Cardiac muscle cell (in vitro differentiated cells and primary cell): ENCODE results near the gene KLRC4. TPM values are rescaled to one million over a fixed set of nuclear protein-coding genes. Genes with fewer than 3 reads are reported as not detected.

Source experiments
- DNase-seq, 2 donors: peaks; one replicate each; pipeline versions ENCODE4 v3.0.0 to v3.0.0-alpha.2; 2010 to 2017; ENCODE audit warnings: low read depth in 1 of 2, low spot score in 1 of 2
- H3K27ac ChIP-seq: fragments of 200-600 bp; sonication (generic); 2 replicates; pipeline ENCODE4 v1.5.1; 2016
- H3K27me3 ChIP-seq: fragments of 200-600 bp; sonication (generic); 2 replicates; pipeline ENCODE4 v1.6.0; 2016; ENCODE audit warnings: control low read depth
- H3K36me3 ChIP-seq: fragments of 200-600 bp; sonication (generic); 2 replicates; pipeline ENCODE4 v1.5.1; 2016; ENCODE audit warnings: control low read depth
- H3K4me1 ChIP-seq: fragments of 200-600 bp; sonication (generic); 2 replicates; pipeline ENCODE4 v1.8.1; 2017; ENCODE audit warnings: low read depth, mild to moderate bottlenecking, mixed run types
- H3K4me3 ChIP-seq: fragments of 200-600 bp; sonication (generic); 2 replicates; pipeline ENCODE4 v1.5.1; 2016; ENCODE audit warnings: mild to moderate bottlenecking
- H3K9me3 ChIP-seq: fragments of 200-600 bp; sonication (generic); 2 replicates; pipeline ENCODE4 v1.5.1; 2017; ENCODE audit warnings: low read depth, mild to moderate bottlenecking, control low read depth
- CTCF ChIP-seq: IDR thresholded peaks from 2 replicates; pipeline ENCODE4 v1.5.1; 2012; ENCODE audit warnings: low read depth, mild to moderate bottlenecking, low read length
- polyA plus RNA-seq: library from polyadenylated mRNA; unstranded; fragments of >200 nt; fragmentation: Nextera tagmentation; extraction: Ambion mirVana; gene quantifications from 2 replicates; pipeline ENCODE4 v1.2.1, GENCODE V29; 2016
- total RNA-seq: library from RNA; depleted of rRNA; stranded (reverse); fragments of >200 nt; gene quantifications from 2 replicates; pipeline ENCODE4 v1.2.3, GENCODE V29; 2016

Gene KLRC4
- total and polyA plus RNA-seq, 2 experiments from 2014 or later, result not detected

DNA sequence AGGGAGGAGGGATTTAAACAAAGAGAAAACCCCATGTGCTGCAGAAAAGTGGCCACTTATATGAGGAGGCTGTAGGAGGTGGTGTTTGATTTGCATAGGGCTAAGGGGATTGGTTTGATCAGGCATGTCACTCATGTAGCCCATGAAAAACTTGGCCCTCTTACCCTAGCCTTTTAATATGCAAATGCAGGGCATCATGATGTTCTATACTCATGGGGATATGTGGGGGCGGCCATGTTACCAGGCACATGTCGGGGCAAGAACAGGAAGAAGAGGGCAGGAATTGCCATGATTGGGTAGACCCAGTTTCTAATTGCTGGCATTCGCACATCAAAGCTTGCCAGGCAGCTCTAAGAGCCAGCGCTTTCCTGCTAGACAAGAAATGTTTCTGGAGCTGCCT is 48.5 kb downstream of the KLRC4 start:
- Histone ChIP-seq H3K27me3 (no peaks in the 10 kb centered on the region), H3K36me3 (no peaks in the 10 kb centered on the region), H3K4me3 (no peak overlapping the region), H3K9me3 (no peaks in the 10 kb centered on the region), H3K27ac (peak overlapping the region; percentile 61), H3K4me1 (peaks cover 36% of the 10 kb centered on the region)
- peak in 1 of 2 donors; percentile 68 for DNase-seq
- TF ChIP-seq CTCF, result no peak

- no peaks in the 10 kb centered on the region for H3K36me3 ChIP-seq
- DNase-seq, result no peak
- no peak overlapping the region for H3K4me3 ChIP-seq
- TF ChIP-seq CTCF, result no peak
- no peak overlapping the region for H3K27ac ChIP-seq
- peaks cover 20% of the 10 kb centered on the region for H3K4me1 ChIP-seq
- no peaks in the 10 kb centered on the region for H3K9me3 ChIP-seq
- no peaks in the 10 kb centered on the region for H3K27me3 ChIP-seq
Measured at GRCh38 chr12:10358969-10359368, 50.6 kb downstream of the KLRC4 start.

DNA sequence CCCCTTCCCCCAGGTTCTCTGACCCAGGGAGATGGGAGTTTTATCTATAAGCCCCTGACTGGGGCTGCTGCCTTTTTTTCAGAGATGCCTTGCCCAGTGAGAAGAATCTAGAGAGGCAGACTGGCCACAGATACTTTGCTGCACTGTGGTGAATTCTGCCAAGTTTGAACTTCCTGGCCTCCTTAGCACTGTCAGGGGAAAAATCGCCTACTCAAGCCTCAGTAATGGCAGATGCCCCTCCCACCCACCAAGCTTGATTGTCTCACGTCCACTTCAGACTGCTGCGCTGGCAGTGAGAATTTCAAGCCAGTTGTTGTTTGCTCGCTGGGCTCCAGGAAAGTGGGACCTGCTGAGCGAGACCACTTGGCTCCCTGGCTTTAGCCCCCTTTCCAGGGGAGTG is 51.4 kb downstream of the KLRC4 start:
- no peak for TF ChIP-seq CTCF
- Histone ChIP-seq H3K36me3 (no peaks in the 10 kb centered on the region), H3K4me1 (peaks cover 19% of the 10 kb centered on the region), H3K9me3 (no peaks in the 10 kb centered on the region), H3K4me3 (no peak overlapping the region), H3K27ac (no peak overlapping the region), H3K27me3 (no peaks in the 10 kb centered on the region)
- DNase-seq, result no peak

Other genes with a start within 250 kb of the KLRC4 start
- gene OLR1, start 237.6 kb downstream of the KLRC4 start, total RNA-seq, result 0.11 TPM in 1 of 2 replicates, not detected in the other
- 0.28 TPM in 1 of 2 replicates, not detected in the other for gene OLR1, start 237.6 kb downstream of the KLRC4 start, polyA plus RNA-seq
- gene TMEM52B, start 230.7 kb downstream of the KLRC4 start, total RNA-seq, result not detected in 2 replicates
- not detected in 2 replicates for gene TMEM52B, start 230.7 kb downstream of the KLRC4 start, polyA plus RNA-seq
- gene GABARAPL1, start 196.9 kb downstream of the KLRC4 start, total RNA-seq, result 59.0 and 62.1 TPM in 2 replicates
- gene GABARAPL1, start 196.9 kb downstream of the KLRC4 start, polyA plus RNA-seq, result 71.6 and 82.9 TPM in 2 replicates
- 0.04 and 0.42 TPM in 2 replicates for gene KLRD1, start 101.9 kb downstream of the KLRC4 start, total RNA-seq
- 0.10 and 0.19 TPM in 2 replicates for gene KLRD1, start 101.9 kb downstream of the KLRC4 start, polyA plus RNA-seq
- gene KLRK1, start 19.7 kb downstream of the KLRC4 start, total RNA-seq, result 0.07 TPM in 1 of 2 replicates, not detected in the other
- gene KLRK1, start 19.7 kb downstream of the KLRC4 start, polyA plus RNA-seq, result 0.15 TPM in 1 of 2 replicates, not detected in the other
- gene KLRC3, start 10.8 kb upstream of the KLRC4 start, total RNA-seq, result not detected in 2 replicates
- gene KLRC3, start 10.8 kb upstream of the KLRC4 start, polyA plus RNA-seq, result 0.15 TPM in 1 of 2 replicates, not detected in the other
- not detected in 2 replicates for gene KLRC2, start 26.3 kb upstream of the KLRC4 start, total RNA-seq
- not detected in 2 replicates for gene KLRC2, start 26.3 kb upstream of the KLRC4 start, polyA plus RNA-seq
- gene KLRC1, start 43.6 kb upstream of the KLRC4 start, total RNA-seq, result not detected in 2 replicates
- gene KLRC1, start 43.6 kb upstream of the KLRC4 start, polyA plus RNA-seq, result not detected in 2 replicates
- 0.39 and 0.95 TPM in 2 replicates for gene EIF2S3B, start 96.1 kb upstream of the KLRC4 start, total RNA-seq
- 0.16 and 0.34 TPM in 2 replicates for gene EIF2S3B, start 96.1 kb upstream of the KLRC4 start, polyA plus RNA-seq
- gene MAGOHB, start 203.9 kb upstream of the KLRC4 start, total RNA-seq, result 10.8 and 14.2 TPM in 2 replicates
- 39.5 and 57.6 TPM in 2 replicates for gene MAGOHB, start 203.9 kb upstream of the KLRC4 start, polyA plus RNA-seq